Gastrocnemius medialis (tissue), 4 donors: ENCODE data around the gene EPAS1. TPM values are rescaled to one million over a fixed set of nuclear protein-coding genes. Genes with fewer than 3 reads are reported as not detected.

Experiments
- ATAC-seq, 2 donors: fragments of 150-250 bp; one replicate each; pipeline ENCODE4 v1.9.1; 2016
- DNase-seq, 2 donors: peaks; one replicate each; pipeline ENCODE4 v3.0.0-alpha.2; 2019
- H3K27ac ChIP-seq, 4 donors: fragments of 200-600 bp; sonication (generic); 1 replicate in 1 of 4; 2 replicates in 3 of 4; pipeline ENCODE4 v1.5.1; 2016 to 2018; ENCODE audit warnings: mild to moderate bottlenecking in 2 of 4, moderate library complexity in 1 of 4
- H3K27me3 ChIP-seq, 3 donors: fragments of 200-600 bp; sonication (generic) in 2 of 3; 1 replicate in 1 of 3; 2 replicates in 2 of 3; pipeline versions ENCODE4 v1.5.1 to v1.6.0; 2016 to 2019; ENCODE audit warnings: mild to moderate bottlenecking in 1 of 3, moderate library complexity in 1 of 3
- H3K36me3 ChIP-seq, 2 donors: fragments of 200-600 bp; sonication (generic) in 1 of 2; one replicate each; pipeline ENCODE4 v1.5.1; 2017 to 2018
- H3K4me1 ChIP-seq, 2 donors: fragments of 200-600 bp; sonication (generic) in 1 of 2; one replicate each; pipeline ENCODE4 v1.5.1; 2016 to 2017; ENCODE audit warnings: mild to moderate bottlenecking in 2 of 2
- H3K4me3 ChIP-seq, 4 donors: fragments of 200-600 bp; sonication (generic) in 3 of 4; 1 replicate in 1 of 4; 2 replicates in 3 of 4; pipeline ENCODE4 v1.5.1; 2016 to 2019; ENCODE audit warnings: mild to moderate bottlenecking in 2 of 4
- H3K9me3 ChIP-seq, 3 donors: fragments of 200-600 bp; sonication (generic) in 2 of 3; 1 replicate in 1 of 3; 2 replicates in 2 of 3; pipeline ENCODE4 v1.5.1; 2016 to 2019
- CTCF ChIP-seq, 5 experiments: fragments of 450-650 bp in 3 of 5; fragments of 200-600 bp in 2 of 5; sonication (generic) in 2 of 5; IDR thresholded peaks in 4 of 5; conservative IDR thresholded peaks in 1 of 5; 1 replicate in 4 of 5; 2 replicates in 1 of 5; pipeline ENCODE4 v1.5.1; 2016 to 2019; ENCODE audit warnings: antibody characterized with exemption in 5 of 5, mild to moderate bottlenecking in 3 of 5, moderate library complexity in 3 of 5
- POLR2A ChIP-seq, 2 donors: fragments of 450-650 bp; IDR thresholded peaks; one replicate each; pipeline ENCODE4 v1.6.1; 2017; ENCODE audit warnings: antibody characterized with exemption in 2 of 2, mild to moderate bottlenecking in 2 of 2, moderate library complexity in 2 of 2
- in situ Hi-C, 4 donors: fragments of 200-750 bp; cut with MboI; loops; one replicate each; pipeline versions ENCODE4 v1.15.0 to v1.8.0; 2017; ENCODE audit warnings: low sequenced_read_pairs in 4 of 4
- intact Hi-C: fragments of 100-400 bp; cut with DNase I; formaldehyde crosslinking; loops from one replicate; pipeline ENCODE4 v1.15.1; 2023; ENCODE audit warnings: low total_unique reads
- total RNA-seq, 4 donors: library from RNA; depleted of rRNA; stranded (reverse); fragments of >200 nt; gene quantifications; one replicate each; pipeline versions ENCODE4 v1.1.0 to v1.2.3, GENCODE V29; 2016

EPAS1 gene
- total RNA-seq, 4 donors from 2014 or later = 61.5 to 95.1 (median 90.0) TPM

GRCh38 chr2:46431481-46432235 lies 134.5 kb downstream of the EPAS1 start:
- Histone ChIP-seq H3K27ac (no peak overlapping the region), H3K4me1 (no peaks in the 10 kb centered on the region), H3K36me3 (no peaks in the 10 kb centered on the region), H3K9me3 (no peaks in the 10 kb centered on the region), H3K27me3 (no peaks in the 10 kb centered on the region), H3K4me3 (no peak overlapping the region)
- no peak for DNase-seq
- intact Hi-C loops (no loop called here), in situ Hi-C loops (no loop called here)
- no peak for ATAC-seq
- no peak for TF ChIP-seq POLR2A (IDR thresholded peaks at IDR 0.05)
- no peak for TF ChIP-seq CTCF (IDR thresholded peaks at IDR 0.05 in 4 of 5, conservative IDR thresholded peaks at IDR 0.05 in 1 of 5)

GRCh38 chr2:46434851-46435273 lies 137.7 kb downstream of the EPAS1 start:
- H3K9me3 ChIP-seq = no peaks in the 10 kb centered on the region
- H3K27me3 ChIP-seq = no peaks in the 10 kb centered on the region
- H3K27ac ChIP-seq = no peak overlapping the region
- H3K36me3 ChIP-seq = no peaks in the 10 kb centered on the region
- no peak for TF ChIP-seq CTCF (IDR thresholded peaks at IDR 0.05 in 4 of 5, conservative IDR thresholded peaks at IDR 0.05 in 1 of 5)
- no peak for TF ChIP-seq POLR2A (IDR thresholded peaks at IDR 0.05)
- intact Hi-C loops (no loop called here), in situ Hi-C loops (no loop called here)
- no peaks in the 10 kb centered on the region for H3K4me1 ChIP-seq
- ATAC-seq (no peak), DNase-seq (no peak)
- no peak overlapping the region for H3K4me3 ChIP-seq

- no peaks in the 10 kb centered on the region for H3K36me3 ChIP-seq
- DNase-seq (no peak), ATAC-seq (no peak)
- TF ChIP-seq CTCF (IDR thresholded peaks at IDR 0.05 in 4 of 5, conservative IDR thresholded peaks at IDR 0.05 in 1 of 5) (no peak), POLR2A (IDR thresholded peaks at IDR 0.05) (no peak)
- no peaks in the 10 kb centered on the region for H3K4me1 ChIP-seq
- H3K9me3 ChIP-seq = no peaks in the 10 kb centered on the region
- no peak overlapping the region for H3K27ac ChIP-seq
- intact Hi-C loops = no loop called here
- H3K4me3 ChIP-seq = no peak overlapping the region
- in situ Hi-C loops = no loop called here
- no peaks in the 10 kb centered on the region for H3K27me3 ChIP-seq
These were observed 138.1 kb downstream of the EPAS1 start for GRCh38 chr2:46435353-46435752.

- H3K27me3 ChIP-seq = no peaks in the 10 kb centered on the region
- H3K27ac ChIP-seq = no peak overlapping the region
- no peaks in the 10 kb centered on the region for H3K4me1 ChIP-seq
- ATAC-seq = no peak
- no peak overlapping the region for H3K4me3 ChIP-seq
- no peak for DNase-seq
- no peaks in the 10 kb centered on the region for H3K9me3 ChIP-seq
- intact Hi-C loops = no loop called here
- no peaks in the 10 kb centered on the region for H3K36me3 ChIP-seq
- in situ Hi-C loops = no loop called here
- no peak for TF ChIP-seq POLR2A (IDR thresholded peaks at IDR 0.05)
These were observed 138.7 kb downstream of the EPAS1 start for GRCh38 chr2:46435796-46436360.

Other genes starting within 250 kb of the EPAS1 start
- not detected for gene TMEM247, start 182.2 kb downstream of the EPAS1 start, total RNA-seq
- gene RHOQ, start 245.1 kb downstream of the EPAS1 start, total RNA-seq = 100 to 1,000 TPM; 116 to 139 (median 121) TPM
- 1 to 10 TPM; 2.0 to 4.7 (median 3.5) TPM for gene ATP6V1E2, start 245.2 kb downstream of the EPAS1 start, total RNA-seq